H9 (cell line): ENCODE data around the gene ATE1. TPM values are rescaled to one million over a fixed set of nuclear protein-coding genes. Genes with fewer than 3 reads are reported as not detected.
A peak's percentile ranks its signal among the peaks of the same experiment; 100 is the strongest.

ENCODE experiments used
- DNase-seq: peaks from one replicate; pipeline ENCODE4 v3.0.0-alpha.2; 2017
- H2AFZ ChIP-seq: one replicate; pipeline ENCODE4 v1.6.1; 2013; ENCODE audit warnings: mild to moderate bottlenecking, low read length, control low read depth, moderate library complexity
- H2AK5ac ChIP-seq: 2 replicates; pipeline ENCODE4 v1.6.1; 2013; ENCODE audit warnings: low read length, control low read depth, mixed read lengths; ENCODE audit not compliant: insufficient read length
- H2BK120ac ChIP-seq: one replicate; pipeline ENCODE4 v1.6.1; 2013; ENCODE audit warnings: low read depth, mild to moderate bottlenecking, low read length, control low read depth, inconsistent platforms; ENCODE audit not compliant: poor library complexity, severe bottlenecking
- H2BK12ac ChIP-seq: 2 replicates; pipeline ENCODE4 v1.6.1; 2013; ENCODE audit warnings: low read length, control low read depth, mixed read lengths, low read depth; ENCODE audit not compliant: insufficient read length
- H2BK15ac ChIP-seq: 2 replicates; pipeline ENCODE4 v1.6.1; 2013; ENCODE audit warnings: low read depth, low read length, control low read depth
- H2BK20ac ChIP-seq: one replicate; pipeline ENCODE4 v1.6.1; 2013; ENCODE audit warnings: low read depth, mild to moderate bottlenecking, low read length, control low read depth, inconsistent platforms; ENCODE audit not compliant: poor library complexity, severe bottlenecking
- H2BK5ac ChIP-seq: 2 replicates; pipeline ENCODE4 v1.6.1; 2013; ENCODE audit warnings: low read length, control low read depth, mixed read lengths; ENCODE audit not compliant: insufficient read length
- H3K14ac ChIP-seq: 2 replicates; pipeline ENCODE4 v1.6.1; 2013; ENCODE audit warnings: low read length, control low read depth; ENCODE audit not compliant: insufficient read depth
- H3K18ac ChIP-seq: 2 replicates; pipeline ENCODE4 v1.6.1; 2013; ENCODE audit warnings: low read depth, mild to moderate bottlenecking, mixed read lengths, low read length, control low read depth; ENCODE audit not compliant: insufficient read length
- H3K23ac ChIP-seq: 2 replicates; pipeline ENCODE4 v1.6.1; 2013; ENCODE audit warnings: low read length, control low read depth, mixed read lengths, low read depth; ENCODE audit not compliant: insufficient read length
- H3K23me2 ChIP-seq: 2 replicates; pipeline ENCODE4 v1.6.1; 2013; ENCODE audit warnings: low read depth, mild to moderate bottlenecking, mixed read lengths, low read length, control low read depth; ENCODE audit not compliant: insufficient read length, poor library complexity, severe bottlenecking
- H3K27ac ChIP-seq: 2 replicates; pipeline ENCODE4 v1.5.1; 2013; ENCODE audit warnings: low read length, control low read depth, mixed read lengths, low read depth; ENCODE audit not compliant: insufficient read length
- H3K27me3 ChIP-seq: 2 replicates; pipeline ENCODE4 v1.6.1; 2013; ENCODE audit warnings: low read length, control low read depth, inconsistent platforms; ENCODE audit not compliant: insufficient read depth
- H3K4ac ChIP-seq: 2 replicates; pipeline ENCODE4 v1.6.1; 2013; ENCODE audit warnings: low read depth, mild to moderate bottlenecking, control low read depth, inconsistent platforms, low read length, moderate library complexity
- H3K4me1 ChIP-seq: 2 replicates; pipeline ENCODE4 v1.6.1; 2013; ENCODE audit warnings: low read length, control low read depth, inconsistent platforms; ENCODE audit not compliant: insufficient read depth
- H3K4me2 ChIP-seq: 2 replicates; pipeline ENCODE4 v1.6.1; 2013; ENCODE audit warnings: low read length, control low read depth, mixed read lengths; ENCODE audit not compliant: insufficient read length, insufficient read depth
- H3K56ac ChIP-seq: 2 replicates; pipeline ENCODE4 v1.6.1; 2013; ENCODE audit warnings: low read depth, mild to moderate bottlenecking, mixed read lengths, low read length, control low read depth; ENCODE audit not compliant: insufficient read length
- H3K79me1 ChIP-seq: 2 replicates; pipeline ENCODE4 v1.6.1; 2013; ENCODE audit warnings: low read depth, mild to moderate bottlenecking, moderate library complexity, low read length, control low read depth, inconsistent platforms; ENCODE audit not compliant: insufficient read depth, poor library complexity, severe bottlenecking
- H3K79me2 ChIP-seq: 2 replicates; pipeline ENCODE4 v1.6.1; 2013; ENCODE audit warnings: low read length, control low read depth, inconsistent platforms; ENCODE audit not compliant: insufficient read depth
- H3K9ac ChIP-seq: 2 replicates; pipeline ENCODE4 v1.6.1; 2013; ENCODE audit warnings: low read length, control low read depth, mixed read lengths; ENCODE audit not compliant: insufficient read length; ENCODE audit errors: extremely low read depth
- H3K9me3 ChIP-seq: one replicate; pipeline ENCODE4 v1.6.1; 2013; ENCODE audit warnings: low read depth, low read length, inconsistent platforms; ENCODE audit not compliant: control insufficient read depth
- H3T11ph ChIP-seq: one replicate; pipeline ENCODE4 v1.6.1; 2013; ENCODE audit warnings: mild to moderate bottlenecking, low read length, control low read depth, inconsistent platforms
- H4K20me1 ChIP-seq: one replicate; pipeline ENCODE4 v1.6.1; 2013; ENCODE audit not compliant: control insufficient read depth, insufficient read length, insufficient read depth
- H4K5ac ChIP-seq: 2 replicates; pipeline ENCODE4 v1.6.1; 2013; ENCODE audit warnings: low read depth, mild to moderate bottlenecking, mixed read lengths, low read length, control low read depth; ENCODE audit not compliant: insufficient read length
- H4K8ac ChIP-seq: replicated peaks from 2 replicates; pipeline ENCODE4 v1.6.1; 2013; ENCODE audit warnings: low read length, control low read depth, mixed read lengths, low read depth; ENCODE audit not compliant: insufficient read length
- H4K91ac ChIP-seq: 2 replicates; pipeline ENCODE4 v1.6.1; 2013; ENCODE audit warnings: low read depth, mild to moderate bottlenecking, moderate library complexity, mixed read lengths, low read length, control low read depth; ENCODE audit not compliant: insufficient read length
- H3K27ac Mint-ChIP-seq, 3 experiments: 2 replicates in 2 of 3; 3 replicates in 1 of 3; pipeline ENCODE4 v1.8.0; 2020 to 2021; ENCODE audit warnings: mixed read lengths in 3 of 3, mild to moderate bottlenecking in 1 of 3, moderate library complexity in 1 of 3
- H3K27me3 Mint-ChIP-seq: 2 replicates; pipeline ENCODE4 v1.8.0; 2021; ENCODE audit warnings: low read depth, mild to moderate bottlenecking, moderate library complexity, mixed read lengths
- H3K36me3 Mint-ChIP-seq, 3 experiments: 2 replicates in 2 of 3; 3 replicates in 1 of 3; pipeline ENCODE4 v1.8.0; 2020 to 2021; ENCODE audit warnings: low read depth in 3 of 3, mixed read lengths in 3 of 3; ENCODE audit not compliant: insufficient read depth in 1 of 3
- H3K4me1 Mint-ChIP-seq, 2 experiments: 2 replicates each; pipeline ENCODE4 v1.8.0; 2020; ENCODE audit warnings: mixed read lengths in 2 of 2
- H3K4me3 Mint-ChIP-seq, 2 experiments: 2 replicates in 1 of 2; 3 replicates in 1 of 2; pipeline ENCODE4 v1.8.0; 2020 to 2021; ENCODE audit warnings: mild to moderate bottlenecking in 2 of 2, mixed read lengths in 2 of 2, moderate library complexity in 1 of 2
- H3K9me3 Mint-ChIP-seq, 2 experiments: 2 replicates in 1 of 2; 3 replicates in 1 of 2; pipeline ENCODE4 v1.8.0; 2020; ENCODE audit warnings: mild to moderate bottlenecking in 2 of 2, mixed read lengths in 2 of 2, moderate library complexity in 1 of 2
- CTCF ChIP-seq: fragments of 200-600 bp; sonication (generic); conservative IDR thresholded peaks from 3 replicates; pipeline ENCODE4 v1.8.0; 2021; ENCODE audit warnings: antibody characterized with exemption, mild to moderate bottlenecking
- WGBS: extraction: QIAGEN DNeasy Blood & Tissue Kit; methylation state at CpG from one replicate; pipeline ENCODE4 v1.1.7; 2013; ENCODE audit warnings: missing lambda C conversion rate, low lambda C conversion rate, mixed read lengths; ENCODE audit not compliant: insufficient read length; ENCODE audit errors: extremely low coverage; 5-methylcytosine and 5-hydroxymethylcytosine counted together
- total RNA-seq: library from RNA; stranded (reverse); gene quantifications from 2 replicates; pipeline ENCODE4 v1.2.1, GENCODE V29; 2021

The ATE1 gene
- total RNA-seq, 1 experiment from 2014 or later: 29.0 TPM

DNA sequence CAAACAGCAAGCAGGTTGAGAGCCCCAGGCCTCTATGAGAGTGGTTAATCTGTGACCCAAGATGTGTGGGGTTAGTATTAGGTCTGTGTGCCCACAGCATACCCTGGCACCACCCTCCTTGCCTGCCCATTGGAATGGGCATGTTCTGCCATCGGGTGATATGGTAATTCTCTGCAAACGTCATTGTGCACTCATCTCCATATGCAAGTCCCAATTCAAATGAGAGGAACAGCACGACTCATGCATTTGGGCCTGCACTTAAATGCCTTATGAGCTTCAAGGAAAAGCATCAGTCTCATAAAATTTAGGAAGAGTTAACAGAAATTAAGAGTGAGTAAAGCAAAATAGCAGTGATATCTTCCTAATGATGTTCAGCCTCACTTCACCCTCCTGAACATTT lies 195.7 kb downstream of the ATE1 start:
- Histone ChIP-seq H3K9ac (no peak overlapping the region), H3K79me2 (no peaks in the 10 kb centered on the region), H3K27ac (no peak overlapping the region), H3K79me1 (no peaks in the 10 kb centered on the region), H2AK5ac (no peak overlapping the region), H3K14ac (no peak overlapping the region), H3T11ph (no peak overlapping the region), H2BK5ac (no peak overlapping the region), H2AFZ (no peak overlapping the region), H2BK15ac (no peak overlapping the region), H4K5ac (no peak overlapping the region), H3K56ac (no peak overlapping the region), H2BK120ac (no peak overlapping the region), H3K27me3 (no peaks in the 10 kb centered on the region), H4K20me1 (no peaks in the 10 kb centered on the region), H4K8ac (no peak overlapping the region), H3K18ac (no peak overlapping the region), H3K23me2 (no peaks in the 10 kb centered on the region), H4K91ac (no peak overlapping the region), H2BK12ac (no peak overlapping the region), H3K9me3 (no peaks in the 10 kb centered on the region), H3K23ac (no peak overlapping the region), H3K4me2 (no peak overlapping the region), H3K4me1 (peaks cover 11% of the 10 kb centered on the region; the same call in 1 of the 2 replicates), H3K4ac (no peak overlapping the region), H2BK20ac (no peak overlapping the region)
- Mint-ChIP-seq H3K4me3 (no peak overlapping the region), H3K27me3 (peaks cover 2% of the 10 kb centered on the region; the same call in 1 of the 2 replicates), H3K27ac (0 out of 7 replicates have a peak overlapping the region, but pooled peaks of 1 of the 3 experiments have one; percentile 24), H3K36me3 (no peaks in the 10 kb centered on the region), H3K4me1 (peaks cover 33 to 35% of the 10 kb centered on the region in 2 experiments), H3K9me3 (no peaks in the 10 kb centered on the region; a peak in 2 of 5 replicates)
- no CpG with 5 or more reads among the region's 3 CpGs for WGBS
- TF ChIP-seq CTCF: no peak
- DNase-seq: no peak
